Mononuclear cell (primary cell): ENCODE data around the gene TAF1C. TPM values are rescaled to one million over a fixed set of nuclear protein-coding genes. Genes with fewer than 3 reads are reported as not detected.

ENCODE experiments used
- H3K27me3 ChIP-seq: 2 replicates; pipeline ENCODE4 v1.6.0; 2011; ENCODE audit warnings: low read length, control low read depth; ENCODE audit not compliant: insufficient read depth
- H3K4me1 ChIP-seq: 2 replicates; pipeline ENCODE4 v1.5.1; 2011; ENCODE audit warnings: mild to moderate bottlenecking, low read length, control low read depth; ENCODE audit not compliant: insufficient read depth
- H3K4me3 ChIP-seq: 2 replicates; pipeline ENCODE4 v1.5.1; 2011; ENCODE audit warnings: mild to moderate bottlenecking, low read length, moderate library complexity
- H3K9me3 ChIP-seq: 2 replicates; pipeline ENCODE4 v1.5.1; 2011; ENCODE audit warnings: low read depth, mild to moderate bottlenecking, control low read depth, low read length
- total RNA-seq: library from RNA; depleted of rRNA; stranded (reverse); fragments of >200 nt; gene quantifications from one replicate; pipeline ENCODE4 v1.2.3, GENCODE V29; 2012

The TAF1C gene
- total RNA-seq, 1 donor = 21.3 TPM

GRCh38 chr16:84197466-84198128, 10.7 kb upstream of the TAF1C start:
- Histone ChIP-seq H3K27me3 (no peaks in the 10 kb centered on the region), H3K4me3 (no peak overlapping the region), H3K4me1 (peaks cover 16% of the 10 kb centered on the region), H3K9me3 (no peaks in the 10 kb centered on the region)

- no peaks in the 10 kb centered on the region for H3K9me3 ChIP-seq
- peaks cover 16% of the 10 kb centered on the region for H3K4me1 ChIP-seq
- H3K4me3 ChIP-seq = no peak overlapping the region
- H3K27me3 ChIP-seq = no peaks in the 10 kb centered on the region
These were observed 10.0 kb upstream of the TAF1C start for GRCh38 chr16:84196727-84197394.

- H3K9me3 ChIP-seq = no peaks in the 10 kb centered on the region
- no peak overlapping the region for H3K4me3 ChIP-seq
- H3K4me1 ChIP-seq = peaks cover 16% of the 10 kb centered on the region
- no peaks in the 10 kb centered on the region for H3K27me3 ChIP-seq
These were observed 9.2 kb upstream of the TAF1C start for GRCh38 chr16:84196101-84196500.

GRCh38 chr16:84195201-84196093, 8.6 kb upstream of the TAF1C start:
- Histone ChIP-seq H3K4me3 (no peak overlapping the region), H3K27me3 (no peaks in the 10 kb centered on the region), H3K4me1 (peaks cover 16% of the 10 kb centered on the region), H3K9me3 (no peaks in the 10 kb centered on the region)

- H3K4me3 ChIP-seq = no peak overlapping the region
- H3K27me3 ChIP-seq = no peaks in the 10 kb centered on the region
- H3K4me1 ChIP-seq = peaks cover 16% of the 10 kb centered on the region
- H3K9me3 ChIP-seq = no peaks in the 10 kb centered on the region
These were observed 7.8 kb upstream of the TAF1C start for GRCh38 chr16:84194470-84195200.

GRCh38 chr16:84194018-84194417, 7.2 kb upstream of the TAF1C start:
- Histone ChIP-seq H3K4me3 (no peak overlapping the region), H3K9me3 (no peaks in the 10 kb centered on the region), H3K27me3 (no peaks in the 10 kb centered on the region), H3K4me1 (peaks cover 10% of the 10 kb centered on the region)

- no peaks in the 10 kb centered on the region for H3K27me3 ChIP-seq
- no peak overlapping the region for H3K4me3 ChIP-seq
- peaks cover 8% of the 10 kb centered on the region for H3K4me1 ChIP-seq
These were observed 6.6 kb upstream of the TAF1C start for GRCh38 chr16:84193480-84193879.

GRCh38 chr16:84191466-84191865, 4.6 kb upstream of the TAF1C start:
- Histone ChIP-seq H3K4me3 (no peak overlapping the region), H3K9me3 (no peaks in the 10 kb centered on the region), H3K27me3 (no peaks in the 10 kb centered on the region), H3K4me1 (peaks cover 9% of the 10 kb centered on the region)

More at GRCh38 chr16:84193480-84193879, 6.6 kb upstream of the TAF1C start:
- no peaks in the 10 kb centered on the region for H3K9me3 ChIP-seq

GRCh38 chr16:84190731-84191388, 4.0 kb upstream of the TAF1C start, which contains the start of gene ADAD2:
TSS of gene ADAD2 (plus strand) at chr16:84191157. CDS start at chr16:84191231, 74 bp downstream.
- Histone ChIP-seq H3K4me3 (no peak within 1 kb of the TSS), H3K27me3 (no peaks in the 10 kb centered on the region), H3K9me3 (no peaks in the 10 kb centered on the region), H3K4me1 (peaks cover 15% of the 10 kb centered on the region)

GRCh38 chr16:84184775-84185174, 2.1 kb downstream of the TAF1C start:
- Histone ChIP-seq H3K4me3 (no peak overlapping the region), H3K4me1 (peaks cover 12% of the 10 kb centered on the region), H3K27me3 (no peaks in the 10 kb centered on the region), H3K9me3 (no peaks in the 10 kb centered on the region)

- Histone ChIP-seq H3K9me3 (no peaks in the 10 kb centered on the region), H3K27me3 (no peaks in the 10 kb centered on the region), H3K4me1 (peaks cover 12% of the 10 kb centered on the region), H3K4me3 (no peak overlapping the region)
These were observed 2.8 kb downstream of the TAF1C start for GRCh38 chr16:84183911-84184591.

GRCh38 chr16:84183572-84183875, 3.3 kb downstream of the TAF1C start:
- H3K9me3 ChIP-seq = no peaks in the 10 kb centered on the region
- H3K4me1 ChIP-seq = peaks cover 12% of the 10 kb centered on the region
- no peak overlapping the region for H3K4me3 ChIP-seq
- no peaks in the 10 kb centered on the region for H3K27me3 ChIP-seq

GRCh38 chr16:84182680-84183571, 3.9 kb downstream of the TAF1C start:
- no peak overlapping the region for H3K4me3 ChIP-seq
- H3K4me1 ChIP-seq = peaks cover 12% of the 10 kb centered on the region
- no peaks in the 10 kb centered on the region for H3K27me3 ChIP-seq
- H3K9me3 ChIP-seq = no peaks in the 10 kb centered on the region
